Esophagus squamous epithelium (tissue), 4 donors: ENCODE data around the gene PLD6.

ENCODE experiments used
- POLR2A ChIP-seq, 4 donors: fragments of 450-650 bp; IDR thresholded peaks; one replicate each; pipeline ENCODE4 v1.6.1; 2017; ENCODE audit warnings: antibody characterized with exemption in 4 of 4, mild to moderate bottlenecking in 4 of 4, moderate library complexity in 3 of 4
- TF ChIP-seq, protein P1 (sequence below), 6 experiments: fragments of 450-650 bp in 4 of 6; fragments of 200-600 bp in 2 of 6; sonication (generic) in 2 of 6; IDR thresholded peaks; one replicate each; pipeline ENCODE4 v1.5.1; 2016 to 2019; ENCODE audit warnings: antibody characterized with exemption in 6 of 6, mild to moderate bottlenecking in 4 of 6, moderate library complexity in 4 of 6

DNA sequence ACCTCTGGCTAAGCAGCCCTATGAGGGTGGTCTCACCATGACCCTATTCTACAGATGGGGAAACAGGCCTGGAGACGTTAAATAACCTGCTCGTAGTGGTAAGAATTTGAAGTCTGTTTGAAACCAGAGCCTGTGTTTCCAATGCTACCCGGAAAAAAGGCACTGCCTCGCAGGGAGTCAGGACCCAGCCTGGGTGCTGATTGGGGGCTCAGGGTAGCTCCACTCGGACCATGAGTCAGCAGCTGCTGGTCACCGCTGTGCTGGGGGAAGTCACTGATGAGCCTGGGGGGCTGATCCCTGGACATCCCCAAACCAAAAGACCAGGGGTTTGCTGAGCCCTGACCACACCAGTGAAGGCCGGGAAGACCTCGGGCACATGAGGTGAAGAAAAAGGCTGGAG, 9.4 kb upstream of the PLD6 start:
- TF ChIP-seq, protein P1, sequence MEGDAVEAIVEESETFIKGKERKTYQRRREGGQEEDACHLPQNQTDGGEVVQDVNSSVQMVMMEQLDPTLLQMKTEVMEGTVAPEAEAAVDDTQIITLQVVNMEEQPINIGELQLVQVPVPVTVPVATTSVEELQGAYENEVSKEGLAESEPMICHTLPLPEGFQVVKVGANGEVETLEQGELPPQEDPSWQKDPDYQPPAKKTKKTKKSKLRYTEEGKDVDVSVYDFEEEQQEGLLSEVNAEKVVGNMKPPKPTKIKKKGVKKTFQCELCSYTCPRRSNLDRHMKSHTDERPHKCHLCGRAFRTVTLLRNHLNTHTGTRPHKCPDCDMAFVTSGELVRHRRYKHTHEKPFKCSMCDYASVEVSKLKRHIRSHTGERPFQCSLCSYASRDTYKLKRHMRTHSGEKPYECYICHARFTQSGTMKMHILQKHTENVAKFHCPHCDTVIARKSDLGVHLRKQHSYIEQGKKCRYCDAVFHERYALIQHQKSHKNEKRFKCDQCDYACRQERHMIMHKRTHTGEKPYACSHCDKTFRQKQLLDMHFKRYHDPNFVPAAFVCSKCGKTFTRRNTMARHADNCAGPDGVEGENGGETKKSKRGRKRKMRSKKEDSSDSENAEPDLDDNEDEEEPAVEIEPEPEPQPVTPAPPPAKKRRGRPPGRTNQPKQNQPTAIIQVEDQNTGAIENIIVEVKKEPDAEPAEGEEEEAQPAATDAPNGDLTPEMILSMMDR (IDR thresholded peaks at IDR 0.05): no peak
- no peak for TF ChIP-seq POLR2A (IDR thresholded peaks at IDR 0.05)
